ENCODE data around the gene TRABD2B. TPM values are rescaled to one million over a fixed set of nuclear protein-coding genes. Genes with fewer than 3 reads are reported as not detected.

TRABD2B gene
- total and polyA plus RNA-seq, 2 donors, result 2.4 to 6.1 TPM

DNA sequence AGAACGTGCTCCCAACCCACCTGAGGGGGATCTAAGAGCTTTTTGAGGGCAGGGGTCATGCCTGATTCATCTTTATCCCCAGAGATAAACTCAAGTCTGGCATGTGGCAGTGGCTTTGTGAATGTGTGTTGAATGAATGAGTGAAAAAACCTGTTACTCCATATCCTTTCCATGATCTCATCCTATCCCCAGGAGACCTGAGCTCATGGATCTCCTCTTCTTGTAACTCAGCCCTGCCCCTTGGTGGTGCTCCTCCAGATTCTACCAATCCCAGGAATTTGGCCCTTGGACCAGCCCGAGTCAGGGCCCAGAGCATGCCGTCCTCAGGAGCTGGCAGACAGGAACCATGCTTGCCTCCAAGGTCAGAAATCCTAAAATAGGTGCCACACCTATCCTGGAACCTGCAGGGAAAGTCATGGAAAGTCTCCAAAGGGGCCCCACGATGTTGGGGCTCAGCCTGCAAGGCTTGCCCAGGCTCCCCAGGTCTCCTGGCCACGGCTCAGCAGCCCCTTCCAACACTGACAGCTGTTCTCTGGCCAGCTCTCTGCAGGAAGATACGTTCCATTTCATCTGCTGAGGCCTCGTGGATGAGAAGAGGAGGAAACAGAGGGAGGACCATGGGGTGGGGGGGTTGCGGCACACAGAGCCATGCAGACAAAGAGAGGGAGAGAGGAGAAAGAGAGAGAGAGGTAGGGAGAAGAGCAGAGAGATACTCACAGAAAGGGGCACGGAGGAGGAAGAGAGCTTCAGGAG lies 214.6 kb downstream of the TRABD2B start:
- Histone ChIP-seq H3K4me1 (ENCODE audit: insufficient read depth) (no peaks in the 10 kb centered on the region), H3K4me3 (ENCODE audit: low read depth, low read length) (no peak overlapping the region), H3K27ac (ENCODE audit: low read depth) (no peak overlapping the region), H3K36me3 (ENCODE audit: insufficient read depth) (no peaks in the 10 kb centered on the region)
- 69% methylated on average over 9 of the region's 9 CpGs for WGBS
- DNase-seq (ENCODE audit: extremely low spot score), result no peak

DNA sequence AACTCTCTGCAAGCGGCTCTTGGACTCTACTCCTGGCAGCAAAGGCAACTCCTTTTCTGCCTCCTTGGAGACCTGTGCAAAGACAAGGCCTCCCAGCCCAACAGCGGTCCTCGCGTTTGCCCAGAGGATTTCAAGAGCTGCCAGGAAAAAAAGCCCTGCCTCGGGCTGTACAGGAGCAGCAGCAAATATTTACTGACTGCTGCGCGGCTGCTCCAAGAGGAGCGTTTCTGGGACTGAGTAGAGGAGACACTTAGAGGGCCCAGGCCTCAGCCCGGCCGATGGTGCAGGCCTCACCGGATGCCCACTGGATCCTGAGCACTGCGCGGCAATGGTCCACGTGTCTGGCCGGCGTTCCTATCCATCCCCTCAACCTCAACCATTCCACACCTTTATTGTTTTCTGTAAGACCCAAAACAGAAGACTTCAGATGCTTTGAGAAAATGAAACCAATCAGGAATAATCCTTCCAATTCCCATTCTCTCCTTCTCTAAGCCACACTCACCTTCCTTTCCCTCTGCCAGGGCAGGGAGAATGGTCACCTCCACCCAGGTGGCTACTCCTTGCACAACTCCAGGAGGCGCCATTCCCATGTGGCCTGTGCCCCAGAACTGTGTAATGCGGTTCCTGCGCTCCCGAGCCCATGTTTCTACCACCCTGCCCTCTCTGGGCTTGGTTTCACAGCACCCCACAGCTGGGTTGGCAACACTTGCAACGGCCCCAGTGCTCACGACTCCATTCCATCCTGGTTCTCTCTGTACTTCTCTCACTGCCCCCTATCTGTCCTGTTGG lies 215.8 kb downstream of the TRABD2B start:
- 87% methylated on average over 22 of the region's 22 CpGs for WGBS
- H3K4me3 ChIP-seq (ENCODE audit: low read depth, low read length), result no peak overlapping the region
- no peak overlapping the region for H3K27ac ChIP-seq (ENCODE audit: low read depth)
- H3K4me1 ChIP-seq (ENCODE audit: insufficient read depth), result no peaks in the 10 kb centered on the region
- H3K36me3 ChIP-seq (ENCODE audit: insufficient read depth), result no peaks in the 10 kb centered on the region
- DNase-seq (ENCODE audit: extremely low spot score), result no peak

DNA sequence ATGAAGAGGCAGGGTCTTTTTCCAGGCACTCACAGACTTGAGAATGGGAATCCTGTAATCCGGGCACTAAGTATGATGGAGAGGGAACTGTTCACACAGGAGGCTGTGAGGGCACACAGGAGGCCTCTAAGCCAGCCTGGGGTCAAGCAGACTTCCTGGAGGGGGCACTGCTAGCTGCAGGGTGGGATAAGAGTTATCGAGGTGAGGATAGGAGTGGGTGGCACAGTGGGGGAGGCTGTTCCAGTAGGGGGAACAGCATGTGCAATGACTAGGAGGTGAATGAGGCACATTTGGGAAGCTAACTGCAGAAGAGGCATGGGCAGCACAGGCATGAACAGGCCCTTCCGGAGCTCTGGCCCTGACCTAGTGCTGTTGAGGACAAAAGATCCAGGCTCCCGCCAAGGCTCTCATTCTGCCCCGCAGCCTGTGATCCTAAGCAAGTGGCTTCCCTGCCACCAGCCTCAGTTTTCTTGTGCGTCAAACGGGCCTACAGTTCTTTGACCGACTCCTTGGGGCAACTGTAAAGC lies 216.7 kb downstream of the TRABD2B start:
- Histone ChIP-seq H3K4me3 (ENCODE audit: low read depth, low read length) (no peak overlapping the region), H3K27ac (ENCODE audit: low read depth) (no peak overlapping the region), H3K4me1 (ENCODE audit: insufficient read depth) (no peaks in the 10 kb centered on the region), H3K36me3 (ENCODE audit: insufficient read depth) (no peaks in the 10 kb centered on the region)
- WGBS, result 93% methylated on average over 8 of the region's 8 CpGs
- DNase-seq (ENCODE audit: extremely low spot score), result no peak

DNA sequence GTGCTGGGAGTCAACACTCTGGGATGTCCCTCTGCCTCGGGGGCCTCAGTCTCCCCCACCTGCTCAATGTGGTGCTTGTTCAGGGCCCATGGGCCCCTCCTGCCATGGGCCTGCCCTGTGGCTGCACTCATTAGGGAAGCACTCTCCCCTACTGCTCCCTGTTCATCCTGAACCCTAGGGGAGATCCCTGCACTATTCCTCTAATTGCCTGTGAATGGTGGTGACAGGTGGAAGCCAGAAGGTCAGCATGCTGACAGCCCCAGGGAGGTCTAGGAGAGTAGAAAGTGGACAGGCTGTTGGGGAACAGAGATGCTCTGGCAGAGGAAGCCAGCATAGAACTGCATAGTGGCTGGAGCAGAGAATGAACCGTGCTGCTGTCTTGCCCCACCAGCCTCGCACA lies 217.6 kb downstream of the TRABD2B start:
- no peak for DNase-seq (ENCODE audit: extremely low spot score)
- Histone ChIP-seq H3K27ac (ENCODE audit: low read depth) (no peak overlapping the region), H3K4me3 (ENCODE audit: low read depth, low read length) (no peak overlapping the region), H3K4me1 (ENCODE audit: insufficient read depth) (no peaks in the 10 kb centered on the region), H3K36me3 (ENCODE audit: insufficient read depth) (no peaks in the 10 kb centered on the region)
- WGBS, result 86% methylated on average over 3 of the region's 3 CpGs

DNA sequence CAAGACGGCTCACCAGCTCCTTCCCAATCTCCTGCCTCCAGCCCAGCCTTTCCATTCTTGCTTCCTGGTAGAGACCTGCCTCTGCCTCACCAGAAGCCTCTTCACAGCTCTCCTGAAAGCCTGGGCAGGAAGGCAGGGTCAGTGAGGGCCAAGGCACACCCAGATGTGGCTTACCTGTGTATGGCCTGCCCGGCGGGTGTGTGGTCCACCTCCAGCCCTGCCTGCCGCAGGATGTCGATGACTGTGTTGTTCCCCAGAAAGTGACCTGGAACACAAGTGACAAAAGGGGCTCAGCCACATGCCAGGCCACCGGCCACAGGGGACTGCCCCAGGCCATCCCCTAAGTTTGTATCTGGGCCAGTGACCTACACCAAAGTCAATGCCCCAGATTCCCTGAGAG lies 218.9 kb downstream of the TRABD2B start:
- WGBS, result 96% methylated on average over 6 of the region's 6 CpGs
- no peaks in the 10 kb centered on the region for H3K4me1 ChIP-seq (ENCODE audit: insufficient read depth)
- no peak overlapping the region for H3K27ac ChIP-seq (ENCODE audit: low read depth)
- DNase-seq (ENCODE audit: extremely low spot score), result no peak
- no peaks in the 10 kb centered on the region for H3K36me3 ChIP-seq (ENCODE audit: insufficient read depth)
- no peak overlapping the region for H3K4me3 ChIP-seq (ENCODE audit: low read depth, low read length)

DNA sequence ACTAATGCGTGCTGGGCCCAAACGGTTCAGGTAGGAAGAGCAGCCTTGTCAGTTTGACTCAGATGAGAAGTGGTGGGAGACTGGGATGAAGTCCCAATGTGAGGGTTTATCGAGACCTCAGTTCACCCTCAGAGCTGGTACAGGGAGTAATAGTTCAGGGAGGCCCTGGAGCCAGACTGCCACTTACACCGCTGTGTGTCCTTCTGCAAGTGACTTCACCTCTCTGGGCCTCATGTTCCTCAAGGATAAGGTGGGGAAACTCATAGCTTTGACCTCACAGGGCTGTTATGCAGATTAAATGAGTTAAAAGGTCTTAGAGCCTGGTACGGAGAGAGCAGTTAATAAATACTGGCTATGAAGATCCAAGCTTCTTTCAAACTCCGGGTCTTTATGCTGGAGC lies 219.9 kb downstream of the TRABD2B start:
- no peak overlapping the region for H3K4me3 ChIP-seq (ENCODE audit: low read depth, low read length)
- 92% methylated on average over 6 of the region's 6 CpGs for WGBS
- DNase-seq (ENCODE audit: extremely low spot score), result no peak
- no peaks in the 10 kb centered on the region for H3K36me3 ChIP-seq (ENCODE audit: insufficient read depth)
- no peak overlapping the region for H3K27ac ChIP-seq (ENCODE audit: low read depth)
- H3K4me1 ChIP-seq (ENCODE audit: insufficient read depth), result no peaks in the 10 kb centered on the region

DNA sequence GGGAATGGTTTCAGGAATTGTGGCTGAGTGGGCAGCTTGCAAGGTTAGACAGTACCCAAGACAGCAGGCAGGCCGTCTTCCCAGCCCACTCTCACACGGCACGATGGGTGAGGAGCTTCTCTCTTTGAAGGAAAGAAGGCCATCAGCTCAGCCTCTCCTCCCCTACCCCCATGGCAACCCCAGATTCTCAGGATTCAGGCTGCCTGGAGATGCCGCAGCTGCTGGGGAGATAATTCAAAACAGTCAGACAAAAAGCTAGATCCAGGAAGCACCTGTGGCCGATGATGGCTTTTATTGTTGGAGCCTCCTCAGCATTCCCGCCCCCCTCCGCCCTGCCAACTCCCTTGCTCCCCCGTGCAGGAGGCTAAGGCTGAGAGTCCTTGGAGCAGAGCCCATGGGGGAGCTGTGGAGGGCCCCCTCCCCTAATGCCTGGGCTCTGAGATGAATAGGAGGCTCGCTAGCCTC lies 220.5 kb downstream of the TRABD2B start:
- 82% methylated on average over 9 of the region's 9 CpGs for WGBS

DNA sequence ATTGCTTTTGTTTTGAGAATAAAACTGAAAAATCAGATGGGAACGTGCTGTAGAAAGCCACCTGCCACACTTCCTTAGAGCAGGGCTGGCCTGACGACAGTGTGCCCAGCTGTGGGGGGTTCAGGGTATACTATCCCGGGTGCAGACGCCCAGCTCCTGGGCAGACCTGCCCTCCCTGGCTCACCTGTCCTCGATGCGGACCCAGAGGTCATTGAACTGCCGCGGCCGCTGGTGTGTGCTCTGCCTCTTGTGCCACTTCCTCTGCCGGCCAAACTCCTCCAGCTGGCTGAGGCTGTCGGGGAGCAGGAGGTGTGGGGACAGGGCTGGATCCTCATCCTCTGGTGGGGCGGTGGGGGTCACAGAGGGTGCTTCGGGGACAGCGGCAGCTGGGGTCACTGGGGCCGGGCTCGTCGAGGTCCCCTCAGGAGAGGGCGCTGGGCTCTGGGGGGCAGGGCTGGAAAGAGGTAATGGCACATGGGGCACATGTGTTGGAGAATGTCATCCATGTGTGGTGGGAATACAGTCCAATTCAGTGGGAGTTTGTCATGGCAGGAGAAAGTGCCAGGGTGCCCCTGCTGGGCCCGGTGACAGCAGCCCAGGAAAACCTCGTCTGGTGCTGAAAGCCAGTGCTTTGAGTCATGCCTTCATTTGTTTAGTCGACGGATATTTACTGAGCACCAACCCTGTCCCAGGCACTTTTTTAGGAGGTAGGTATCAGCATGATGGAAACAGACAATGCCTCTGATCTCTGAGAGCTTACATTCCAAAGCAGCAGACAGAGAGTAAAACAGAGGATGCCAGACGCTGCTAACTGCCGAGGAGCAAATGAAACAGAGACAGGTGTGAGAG lies 222.0 kb downstream of the TRABD2B start:
- 86% methylated on average over 24 of the region's 24 CpGs for WGBS
- H3K4me3 ChIP-seq (ENCODE audit: low read depth, low read length), result no peak overlapping the region
- no peaks in the 10 kb centered on the region for H3K36me3 ChIP-seq (ENCODE audit: insufficient read depth)
- DNase-seq (ENCODE audit: extremely low spot score), result no peak
- H3K4me1 ChIP-seq (ENCODE audit: insufficient read depth), result no peaks in the 10 kb centered on the region
- H3K27ac ChIP-seq (ENCODE audit: low read depth), result no peak overlapping the region

More for the DNA sequence above, 220.5 kb downstream of the TRABD2B start:
- Histone ChIP-seq H3K4me1 (ENCODE audit: insufficient read depth) (no peaks in the 10 kb centered on the region), H3K36me3 (ENCODE audit: insufficient read depth) (no peaks in the 10 kb centered on the region), H3K27ac (ENCODE audit: low read depth) (no peak overlapping the region), H3K4me3 (ENCODE audit: low read depth, low read length) (no peak overlapping the region)
- no peak for DNase-seq (ENCODE audit: extremely low spot score)

DNA sequence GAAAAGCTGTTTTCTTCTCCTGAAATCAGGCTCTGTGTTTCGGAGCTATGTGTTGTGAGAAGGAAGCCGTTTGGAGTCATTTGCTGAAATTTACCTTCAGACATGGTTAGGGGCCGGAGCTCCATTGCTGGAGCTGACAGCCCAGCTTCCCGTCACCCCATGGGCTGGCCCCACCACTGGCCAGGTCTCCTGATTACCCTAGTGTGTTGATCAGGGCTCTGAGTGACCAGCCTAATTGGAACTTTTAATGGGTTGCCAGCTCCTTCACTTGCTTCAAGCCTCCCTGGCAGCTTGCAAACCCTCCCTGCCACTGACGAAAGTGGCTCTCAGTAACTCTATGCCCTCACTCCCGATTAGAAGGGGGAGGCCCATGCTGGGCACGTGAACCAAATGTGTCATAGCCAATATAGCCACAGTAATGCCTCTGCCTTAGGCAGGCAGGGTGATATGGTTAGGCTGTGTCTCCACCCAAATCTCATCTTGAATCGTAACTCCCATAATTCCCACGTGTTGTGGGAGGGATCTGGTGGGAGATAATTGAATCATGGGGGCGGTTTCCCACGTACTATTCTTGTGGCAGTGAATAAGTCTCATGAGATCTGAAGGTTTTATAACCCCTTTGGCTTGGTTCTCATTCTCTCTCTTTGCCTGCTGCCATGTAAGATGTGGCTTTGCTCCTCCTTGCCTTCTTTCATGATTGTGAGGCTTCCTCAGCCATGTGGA lies 224.1 kb downstream of the TRABD2B start:
- DNase-seq (ENCODE audit: extremely low spot score), result no peak

DNA sequence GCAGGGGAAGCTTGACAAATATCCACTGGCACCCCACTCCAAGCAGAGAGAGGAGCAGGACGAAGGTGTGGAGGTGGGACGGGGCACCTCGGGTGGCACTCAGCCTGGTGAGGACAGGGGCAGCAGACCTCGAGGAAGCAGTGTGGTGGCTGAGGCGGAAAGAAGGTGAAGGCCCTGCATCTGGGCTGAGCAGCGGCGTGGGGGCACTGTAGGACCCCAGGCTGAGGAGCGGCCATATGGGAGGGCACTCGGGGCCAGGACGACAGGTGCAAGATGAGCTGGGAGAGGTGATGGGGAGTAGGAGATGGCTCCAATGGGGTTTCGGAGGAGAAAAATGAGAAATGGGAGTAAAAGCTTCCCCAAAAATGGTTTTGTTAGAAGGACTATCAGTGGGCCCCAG lies 224.9 kb downstream of the TRABD2B start:
- WGBS, result 95% methylated on average over 11 of the region's 11 CpGs
- no peaks in the 10 kb centered on the region for H3K4me1 ChIP-seq (ENCODE audit: insufficient read depth)
- no peak overlapping the region for H3K27ac ChIP-seq (ENCODE audit: low read depth)
- no peaks in the 10 kb centered on the region for H3K36me3 ChIP-seq (ENCODE audit: insufficient read depth)
- DNase-seq (ENCODE audit: extremely low spot score), result no peak
- H3K4me3 ChIP-seq (ENCODE audit: low read depth, low read length), result no peak overlapping the region

More for the DNA sequence above, 224.1 kb downstream of the TRABD2B start:
- H3K4me1 ChIP-seq (ENCODE audit: insufficient read depth), result no peaks in the 10 kb centered on the region
- WGBS, result 91% methylated on average over 11 of the region's 11 CpGs
- H3K27ac ChIP-seq (ENCODE audit: low read depth), result no peak overlapping the region
- H3K4me3 ChIP-seq (ENCODE audit: low read depth, low read length), result no peak overlapping the region
- H3K36me3 ChIP-seq (ENCODE audit: insufficient read depth), result no peaks in the 10 kb centered on the region

DNA sequence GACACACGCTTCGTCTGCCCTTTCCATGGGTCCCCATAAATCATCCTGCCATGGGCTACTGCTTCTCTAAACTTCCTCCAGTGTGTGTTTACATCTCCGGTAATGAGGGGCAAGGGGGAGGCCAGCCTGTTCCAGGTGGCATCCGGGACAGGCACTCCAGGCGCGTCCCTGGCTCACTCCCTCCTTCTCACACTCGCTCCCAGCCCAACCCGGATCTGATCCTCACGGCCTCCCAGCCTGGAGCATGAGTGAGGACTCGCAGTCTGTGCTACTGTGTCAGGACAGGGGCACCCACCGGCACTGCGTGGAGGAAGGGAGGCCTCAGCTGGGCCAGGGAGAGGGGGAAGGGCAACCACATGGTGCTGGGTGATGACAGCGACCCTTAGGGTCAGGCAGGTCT lies 225.4 kb downstream of the TRABD2B start:
- 59% methylated on average over 13 of the region's 13 CpGs for WGBS
- DNase-seq (ENCODE audit: extremely low spot score), result no peak

DNA sequence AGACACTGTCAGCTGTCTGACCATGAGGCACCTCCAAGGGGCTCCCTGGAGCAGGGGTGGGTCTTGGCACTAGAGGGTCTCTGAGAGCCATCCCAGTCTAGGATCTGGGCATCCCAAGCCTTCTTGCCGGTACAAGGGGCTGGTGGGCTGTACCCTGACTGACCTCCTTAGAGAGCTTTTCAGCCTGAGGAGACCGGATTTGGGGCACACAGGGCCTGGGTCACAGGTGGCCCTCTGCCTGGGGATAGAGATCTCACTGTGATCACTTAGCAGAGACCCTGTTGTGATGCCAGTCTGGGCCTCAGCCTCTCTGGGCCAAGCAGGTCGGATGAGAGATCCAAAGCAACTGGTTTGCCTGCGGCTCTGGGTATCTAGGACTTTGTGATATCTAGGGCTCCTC lies 227.2 kb downstream of the TRABD2B start:
- H3K27ac ChIP-seq (ENCODE audit: low read depth), result no peak overlapping the region
- 94% methylated on average over 4 of the region's 4 CpGs for WGBS
- no peaks in the 10 kb centered on the region for H3K4me1 ChIP-seq (ENCODE audit: insufficient read depth)
- H3K4me3 ChIP-seq (ENCODE audit: low read depth, low read length), result no peak overlapping the region
- no peak for DNase-seq (ENCODE audit: extremely low spot score)
- no peaks in the 10 kb centered on the region for H3K36me3 ChIP-seq (ENCODE audit: insufficient read depth)

More for the DNA sequence above, 225.4 kb downstream of the TRABD2B start:
- Histone ChIP-seq H3K4me3 (ENCODE audit: low read depth, low read length) (no peak overlapping the region), H3K36me3 (ENCODE audit: insufficient read depth) (no peaks in the 10 kb centered on the region), H3K4me1 (ENCODE audit: insufficient read depth) (no peaks in the 10 kb centered on the region), H3K27ac (ENCODE audit: low read depth) (no peak overlapping the region)

DNA sequence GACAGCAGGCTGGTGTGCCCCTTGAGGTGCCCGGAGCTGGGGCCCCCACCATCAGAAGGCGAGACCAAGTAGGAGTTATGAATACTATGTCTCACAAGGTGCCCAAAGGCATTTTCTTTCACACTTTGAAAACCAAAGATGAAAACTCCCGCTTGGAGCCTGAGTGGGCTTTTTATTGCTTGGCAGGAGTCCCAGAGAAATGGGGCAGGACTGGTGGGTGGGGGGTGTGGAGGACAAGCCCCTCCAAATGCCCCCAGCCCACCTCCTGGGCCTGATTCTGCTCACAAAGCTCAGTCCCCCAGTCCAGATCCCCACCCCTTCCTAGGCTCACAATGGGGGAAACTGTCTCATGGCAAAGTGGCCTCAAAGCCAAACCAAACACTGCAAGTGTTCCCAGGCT lies 227.9 kb downstream of the TRABD2B start:
- H3K4me1 ChIP-seq (ENCODE audit: insufficient read depth), result no peaks in the 10 kb centered on the region
- DNase-seq (ENCODE audit: extremely low spot score), result no peak
- 78% methylated on average over 3 of the region's 3 CpGs for WGBS

More for the DNA sequence above, 227.9 kb downstream of the TRABD2B start:
- Histone ChIP-seq H3K36me3 (ENCODE audit: insufficient read depth) (no peaks in the 10 kb centered on the region), H3K27ac (ENCODE audit: low read depth) (no peak overlapping the region), H3K4me3 (ENCODE audit: low read depth, low read length) (no peak overlapping the region)

Data from urinary bladder (tissue), 4 donors.